ENCODE measurements around the gene FOXL2.

The FOXL2 gene

DNA sequence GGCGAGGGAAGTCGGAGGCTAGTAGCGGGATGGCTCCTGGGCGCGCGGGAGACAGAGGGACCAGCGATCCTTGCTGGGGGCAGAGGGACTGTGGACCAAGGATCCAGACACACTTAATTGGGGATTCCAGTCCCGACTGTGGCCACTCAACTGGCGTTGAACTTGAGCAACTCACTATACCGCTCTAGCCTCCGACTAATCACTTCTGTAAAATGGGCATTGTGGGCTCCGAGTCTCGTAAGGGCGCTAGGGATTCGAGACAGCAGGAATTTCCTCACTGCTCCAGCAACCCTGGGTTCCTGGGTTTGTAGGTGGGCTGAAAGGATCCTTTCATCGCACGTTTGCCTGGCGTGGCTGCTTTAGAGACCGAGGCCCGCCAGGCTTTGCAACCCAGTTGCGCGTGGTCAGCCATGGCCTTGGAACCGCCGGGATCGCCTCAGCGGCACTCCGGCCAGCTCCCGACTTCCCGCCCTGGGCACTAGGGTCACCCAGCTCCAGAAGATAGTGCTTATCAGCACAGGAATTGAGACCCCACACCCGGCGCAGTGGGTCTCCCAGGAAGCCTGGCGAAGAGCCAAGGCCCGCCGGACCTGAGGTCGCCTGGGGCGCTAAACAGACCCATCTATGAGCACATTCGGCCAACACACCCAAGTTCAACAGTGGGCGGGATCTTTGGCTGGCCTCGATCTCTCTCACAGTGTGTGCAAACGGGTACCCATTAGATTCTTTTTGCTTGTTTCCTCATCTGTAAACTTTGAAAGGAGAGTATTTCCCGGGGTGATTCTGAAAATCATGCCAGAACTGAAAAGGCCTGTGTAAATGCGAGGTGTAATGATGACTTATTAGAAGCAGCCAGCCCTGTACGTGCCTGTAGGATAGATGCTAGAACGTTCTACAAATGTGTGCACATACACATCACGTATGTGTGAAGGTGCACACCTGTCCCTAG is 9.9 kb downstream of the FOXL2 start:
- in situ Hi-C loops (cut with HindIII; ENCODE audit: low pct_ligation_motif_present, low pct_unique_long_range_greater_than_20kb, low sequenced_read_pairs): no loop called here
- DNase-seq: no peak

DNA sequence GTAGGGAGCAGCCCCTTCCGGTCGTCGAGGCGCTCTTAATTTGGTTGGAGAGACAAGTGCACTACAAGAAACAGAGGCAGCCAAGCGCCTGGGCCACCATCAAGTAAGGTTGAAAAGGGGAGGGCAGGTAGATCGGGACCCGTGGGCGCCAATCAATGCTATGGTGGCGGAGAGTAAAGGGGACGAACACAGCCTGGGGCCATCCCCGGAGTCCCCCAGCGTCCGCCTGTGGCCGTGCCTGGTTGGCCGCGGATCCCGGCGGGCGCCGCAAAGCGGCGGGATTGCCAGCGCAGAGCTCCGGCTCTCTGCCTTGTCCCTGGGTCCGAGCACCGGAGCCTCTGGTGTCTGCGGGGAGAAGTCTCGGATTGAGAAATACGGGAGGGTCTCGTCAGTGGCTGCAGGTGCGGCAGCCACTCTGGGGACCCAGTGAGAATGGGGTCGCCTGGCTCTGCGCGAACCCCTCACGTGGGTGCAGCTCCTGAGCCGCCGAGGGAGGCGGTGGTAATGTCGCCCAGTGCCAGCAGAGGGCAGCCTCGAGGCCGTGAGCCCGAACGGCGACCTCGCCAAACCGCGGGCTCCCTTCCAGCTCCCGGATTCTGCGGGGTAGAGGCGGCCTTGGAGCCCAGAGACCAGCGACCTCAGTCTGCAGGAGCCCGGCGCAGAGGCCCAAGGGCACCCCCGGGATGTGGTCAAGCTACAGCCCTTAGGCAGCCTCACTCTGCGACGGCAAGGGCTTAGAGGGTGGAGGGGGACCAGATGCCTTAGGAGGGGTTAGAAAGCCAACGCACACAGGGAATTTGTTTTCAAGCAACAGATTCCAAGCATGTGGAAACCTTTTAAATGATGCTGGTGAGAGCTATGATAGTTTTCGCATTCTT is 10.8 kb downstream of the FOXL2 start:
- in situ Hi-C loops (cut with HindIII; ENCODE audit: low pct_ligation_motif_present, low pct_unique_long_range_greater_than_20kb, low sequenced_read_pairs): no loop called here
- peak; percentile 62 for DNase-seq

DNA sequence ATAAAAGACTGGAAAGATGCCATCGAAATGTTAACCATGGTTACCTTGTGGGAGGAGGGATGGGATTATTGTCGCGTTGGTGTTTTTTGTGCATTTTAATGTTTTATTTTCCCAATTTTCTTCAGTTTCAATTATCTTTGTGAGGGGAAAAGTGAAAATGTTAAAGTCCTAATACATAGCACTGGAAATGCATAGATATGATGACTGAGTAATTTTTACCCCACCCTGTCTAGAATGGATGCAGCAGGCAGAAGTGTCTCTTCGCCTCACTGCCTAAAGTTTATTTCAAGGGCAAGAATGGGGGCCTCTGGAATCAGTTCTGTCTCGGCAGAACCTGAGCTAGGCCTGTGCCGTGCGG is 11.5 kb downstream of the FOXL2 start:
- DNase-seq: no peak
- in situ Hi-C loops (cut with HindIII; ENCODE audit: low pct_ligation_motif_present, low pct_unique_long_range_greater_than_20kb, low sequenced_read_pairs): no loop called here

DNA sequence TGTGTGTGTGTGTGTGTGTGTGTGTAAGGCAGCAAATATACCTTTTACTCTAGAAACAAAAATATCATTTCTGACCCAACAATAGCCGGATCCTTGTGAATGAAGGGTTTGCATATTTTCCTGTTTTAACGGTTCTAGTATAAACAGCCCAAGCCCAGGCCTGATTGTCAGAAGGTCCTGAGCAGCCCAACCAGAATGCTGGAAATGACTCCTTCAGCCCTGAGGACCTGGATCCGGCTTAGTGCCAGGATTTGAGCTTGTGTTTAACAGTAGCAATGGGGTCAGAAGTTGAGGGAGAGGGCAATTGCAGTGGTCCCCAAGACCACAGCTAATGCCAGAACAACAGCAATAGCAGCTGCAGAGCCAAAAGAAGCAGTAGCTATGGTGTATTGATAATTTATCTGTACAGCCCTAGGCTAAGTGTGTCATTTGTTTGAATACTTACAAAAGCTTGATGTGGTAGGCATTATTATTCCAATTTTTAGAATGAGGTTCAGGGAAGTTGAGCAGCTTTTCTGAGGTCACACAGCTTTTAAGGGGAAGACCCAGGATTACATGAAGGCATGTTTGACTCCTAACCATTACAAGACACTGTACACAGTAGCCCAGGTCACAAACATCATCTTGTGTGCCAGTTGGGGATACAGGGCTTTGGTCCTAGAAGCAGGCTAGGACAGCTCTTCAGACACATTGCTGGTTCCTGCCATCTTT is 12.8 kb downstream of the FOXL2 start:
- in situ Hi-C loops (cut with HindIII; ENCODE audit: low pct_ligation_motif_present, low pct_unique_long_range_greater_than_20kb, low sequenced_read_pairs): no loop called here
- no peak for DNase-seq

DNA sequence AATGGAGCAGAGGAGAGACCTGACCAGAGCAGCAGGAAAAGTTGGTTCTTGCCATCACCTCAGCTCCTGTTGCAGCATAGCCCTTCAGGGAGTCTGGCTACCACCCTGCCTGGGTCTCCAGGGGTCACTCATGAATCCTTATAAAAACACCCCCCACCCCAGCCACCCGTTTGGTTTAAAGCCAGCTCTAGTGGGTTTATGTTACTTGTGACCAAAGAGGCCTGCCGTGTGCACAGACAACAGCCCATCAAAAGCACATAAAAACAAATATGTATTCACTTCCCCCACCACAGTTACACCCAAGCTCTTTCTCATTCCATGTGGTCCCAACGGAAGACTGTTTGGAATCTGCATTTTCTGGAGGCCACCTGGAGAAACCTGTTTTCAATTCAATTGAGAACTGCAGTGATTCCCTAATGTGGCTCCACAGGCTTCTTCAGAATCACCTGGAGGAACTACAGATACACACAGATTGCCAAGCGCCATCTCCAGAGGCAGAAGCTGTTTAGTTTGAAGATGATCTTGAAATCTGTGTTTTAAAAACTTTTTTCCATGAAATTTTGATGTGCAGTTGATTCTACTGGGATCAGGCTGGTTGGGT is 13.8 kb downstream of the FOXL2 start:
- DNase-seq: no peak
- in situ Hi-C loops (cut with HindIII; ENCODE audit: low pct_ligation_motif_present, low pct_unique_long_range_greater_than_20kb, low sequenced_read_pairs): no loop called here

DNA sequence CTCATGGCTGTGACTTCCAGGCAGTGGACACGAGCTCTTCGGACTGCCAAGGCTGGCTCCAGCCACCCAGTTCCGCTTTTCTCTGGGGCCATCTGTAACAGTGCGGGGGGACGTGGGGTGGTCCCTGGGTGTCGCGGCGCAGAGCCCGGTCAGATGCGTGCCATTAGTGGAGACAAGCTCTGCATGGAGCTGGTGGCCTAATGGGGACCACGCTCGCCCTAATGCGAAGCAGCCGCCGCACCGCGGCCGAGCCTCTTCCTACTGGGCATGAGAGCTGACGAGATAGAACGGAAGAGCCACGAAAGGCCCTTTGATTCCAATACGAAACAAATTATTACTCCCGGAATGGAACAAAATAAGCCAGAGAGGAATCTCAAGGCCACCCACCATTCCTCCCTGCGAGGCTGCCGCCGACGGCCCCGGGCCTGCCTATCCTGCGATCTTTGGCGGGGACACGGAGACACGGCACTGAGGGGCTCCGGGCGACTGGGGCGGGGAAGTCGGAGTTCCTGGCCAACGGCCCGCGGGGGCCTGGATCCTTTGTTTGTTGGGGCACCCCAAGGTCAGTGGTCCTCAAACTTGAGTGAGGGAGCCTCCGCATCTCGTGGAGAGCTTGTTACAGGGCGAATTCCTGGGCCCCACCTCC is 18.1 kb downstream of the FOXL2 start:
- DNase-seq: no peak
- in situ Hi-C loops (cut with HindIII; ENCODE audit: low pct_ligation_motif_present, low pct_unique_long_range_greater_than_20kb, low sequenced_read_pairs): no loop called here

DNA sequence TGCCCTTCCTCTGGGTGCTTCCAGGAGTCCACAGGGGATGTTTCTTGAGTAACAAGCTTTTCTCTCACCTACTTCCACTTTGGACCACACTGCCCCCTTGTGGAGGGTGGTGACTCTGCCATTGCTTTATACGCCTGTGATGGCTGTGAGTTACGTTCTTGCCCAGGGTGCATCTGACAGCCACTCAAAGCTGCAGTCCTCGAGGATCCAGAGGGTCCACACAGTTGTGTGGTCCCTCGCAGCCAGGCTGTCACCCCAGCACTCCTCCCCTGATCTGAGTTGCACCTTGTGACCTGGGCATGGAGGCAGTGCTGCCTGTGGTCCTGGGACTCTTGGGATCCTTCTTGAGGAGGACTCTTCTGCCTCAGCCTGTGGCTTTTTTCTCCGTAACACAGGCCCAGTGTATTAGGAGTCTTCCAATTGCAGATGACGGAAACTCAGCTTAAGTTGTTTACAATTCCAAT is 23.4 kb downstream of the FOXL2 start:
- peak; percentile 81 for DNase-seq
- in situ Hi-C loops (cut with HindIII; ENCODE audit: low pct_ligation_motif_present, low pct_unique_long_range_greater_than_20kb, low sequenced_read_pairs): loop anchor here (25.0 kb wide), 1 partner anchor 211 kb away; no protein-coding TSS in a partner anchor

DNA sequence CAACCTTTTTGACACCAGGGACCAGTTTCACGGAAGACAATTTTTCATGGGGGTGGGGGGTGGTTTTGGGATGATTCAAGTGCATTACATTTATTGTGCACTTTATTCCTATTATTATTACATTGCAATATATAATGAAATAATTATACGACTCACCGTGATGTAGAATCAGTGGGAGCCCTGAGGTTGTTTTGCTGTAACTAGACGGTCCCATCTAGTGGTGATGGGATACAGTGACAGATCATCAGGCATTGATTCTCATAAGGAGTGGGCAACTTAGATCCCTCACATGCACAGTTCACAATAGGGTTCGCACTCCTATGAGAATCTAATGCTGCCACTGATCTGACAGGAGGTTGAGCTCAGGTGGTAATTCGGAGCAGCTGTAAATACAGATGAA is 24.5 kb downstream of the FOXL2 start:
- in situ Hi-C loops (cut with HindIII; ENCODE audit: low pct_ligation_motif_present, low pct_unique_long_range_greater_than_20kb, low sequenced_read_pairs): loop anchor here (25.0 kb wide), 1 partner anchor 210 kb away; no protein-coding TSS in a partner anchor
- peak; percentile 37 for DNase-seq

DNA sequence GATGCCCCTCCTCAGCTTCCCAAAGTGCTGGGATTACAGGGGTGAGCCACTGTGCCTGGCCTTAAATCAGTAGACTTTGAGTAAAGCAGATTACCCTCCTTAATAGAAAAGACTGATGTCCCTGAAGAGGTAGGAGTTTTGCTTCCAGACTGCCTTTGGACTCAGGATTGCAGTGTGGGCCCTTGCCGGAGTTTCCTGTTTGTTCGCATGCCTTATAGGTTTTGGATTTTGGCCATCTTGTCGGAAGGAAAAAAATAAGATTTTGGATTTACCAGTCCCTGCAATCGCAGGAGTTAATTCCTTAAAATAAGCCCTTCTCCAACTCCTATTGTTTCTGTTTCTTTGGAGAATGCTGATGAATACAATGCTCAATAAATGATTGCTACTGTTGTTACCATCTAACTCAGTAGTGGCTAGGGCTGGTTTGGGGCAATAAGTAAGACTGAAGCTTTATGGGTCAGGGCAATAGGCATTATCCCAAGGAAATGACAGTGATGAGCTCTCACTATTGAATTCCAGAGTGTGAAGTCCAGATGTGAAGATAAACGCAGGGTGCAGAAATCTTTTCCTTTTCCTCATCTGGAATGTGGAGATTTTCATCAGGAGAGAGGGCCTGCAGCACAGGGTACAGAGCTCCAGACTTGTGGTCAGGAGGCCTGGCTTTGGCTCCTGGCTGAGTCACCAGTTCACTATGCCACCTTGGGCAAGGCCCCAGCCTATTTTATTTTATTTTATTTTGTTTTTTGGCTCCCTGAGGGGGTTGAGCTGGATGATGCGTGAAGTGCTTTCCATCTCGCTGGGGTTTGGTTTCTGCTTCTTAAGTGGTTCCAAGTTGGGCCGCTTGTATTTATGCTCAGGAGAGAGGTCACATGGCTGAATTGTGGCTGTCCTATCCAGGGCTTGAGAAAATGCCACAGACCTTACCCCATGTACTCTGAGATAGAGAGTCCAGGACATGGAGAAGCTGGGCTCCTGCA is 25.3 kb downstream of the FOXL2 start:
- in situ Hi-C loops (cut with HindIII; ENCODE audit: low pct_ligation_motif_present, low pct_unique_long_range_greater_than_20kb, low sequenced_read_pairs): loop anchor here (25.0 kb wide), 1 partner anchor 209 kb away; no protein-coding TSS in a partner anchor

DNA sequence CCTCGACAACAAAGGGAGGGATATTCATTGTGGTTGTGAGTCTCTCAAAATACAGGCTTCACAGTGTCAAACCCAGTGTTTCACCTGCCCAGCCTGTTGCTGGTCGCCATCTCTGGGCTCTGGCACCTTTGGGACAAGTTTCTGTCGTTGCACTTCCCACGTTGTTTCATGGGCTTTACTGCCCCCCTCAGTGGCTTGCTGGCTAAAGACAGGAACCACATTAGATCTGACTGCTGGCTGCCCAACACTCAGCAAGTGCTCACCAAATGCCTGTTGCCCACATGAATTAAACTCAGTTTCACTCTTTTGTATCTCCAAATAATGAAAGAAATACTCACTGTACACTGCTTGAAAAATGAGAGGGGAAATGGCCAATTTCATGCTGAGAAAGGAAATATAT is 27.6 kb downstream of the FOXL2 start:
- DNase-seq: no peak
- in situ Hi-C loops (cut with HindIII; ENCODE audit: low pct_ligation_motif_present, low pct_unique_long_range_greater_than_20kb, low sequenced_read_pairs): loop anchor here (25.0 kb wide), 1 partner anchor 207 kb away; no protein-coding TSS in a partner anchor

More for the DNA sequence above, 25.3 kb downstream of the FOXL2 start:
- peak; percentile 78 for DNase-seq

DNA sequence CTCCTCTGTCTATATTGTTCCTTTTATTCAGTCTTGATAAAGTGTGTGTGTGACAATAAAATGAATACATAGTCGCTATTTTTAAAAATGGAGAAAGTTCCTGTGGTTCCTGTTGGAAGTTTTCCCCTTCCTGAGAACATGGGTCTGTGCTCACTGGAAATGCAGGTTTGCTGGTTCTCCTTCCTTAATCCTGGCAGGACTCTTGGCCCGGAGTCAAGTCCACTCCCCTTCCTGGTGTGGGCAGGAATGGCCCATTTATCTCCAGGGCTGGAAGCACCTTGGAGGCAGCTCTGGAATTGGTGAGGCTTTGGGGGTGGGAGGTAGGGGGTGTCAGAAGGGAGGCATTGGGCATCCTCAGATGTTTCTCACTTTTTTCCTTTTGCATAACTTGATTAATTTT is 30.1 kb downstream of the FOXL2 start:
- in situ Hi-C loops (cut with HindIII; ENCODE audit: low pct_ligation_motif_present, low pct_unique_long_range_greater_than_20kb, low sequenced_read_pairs): loop anchor here (25.0 kb wide), 1 partner anchor 205 kb away; no protein-coding TSS in a partner anchor
- no peak for DNase-seq

DNA sequence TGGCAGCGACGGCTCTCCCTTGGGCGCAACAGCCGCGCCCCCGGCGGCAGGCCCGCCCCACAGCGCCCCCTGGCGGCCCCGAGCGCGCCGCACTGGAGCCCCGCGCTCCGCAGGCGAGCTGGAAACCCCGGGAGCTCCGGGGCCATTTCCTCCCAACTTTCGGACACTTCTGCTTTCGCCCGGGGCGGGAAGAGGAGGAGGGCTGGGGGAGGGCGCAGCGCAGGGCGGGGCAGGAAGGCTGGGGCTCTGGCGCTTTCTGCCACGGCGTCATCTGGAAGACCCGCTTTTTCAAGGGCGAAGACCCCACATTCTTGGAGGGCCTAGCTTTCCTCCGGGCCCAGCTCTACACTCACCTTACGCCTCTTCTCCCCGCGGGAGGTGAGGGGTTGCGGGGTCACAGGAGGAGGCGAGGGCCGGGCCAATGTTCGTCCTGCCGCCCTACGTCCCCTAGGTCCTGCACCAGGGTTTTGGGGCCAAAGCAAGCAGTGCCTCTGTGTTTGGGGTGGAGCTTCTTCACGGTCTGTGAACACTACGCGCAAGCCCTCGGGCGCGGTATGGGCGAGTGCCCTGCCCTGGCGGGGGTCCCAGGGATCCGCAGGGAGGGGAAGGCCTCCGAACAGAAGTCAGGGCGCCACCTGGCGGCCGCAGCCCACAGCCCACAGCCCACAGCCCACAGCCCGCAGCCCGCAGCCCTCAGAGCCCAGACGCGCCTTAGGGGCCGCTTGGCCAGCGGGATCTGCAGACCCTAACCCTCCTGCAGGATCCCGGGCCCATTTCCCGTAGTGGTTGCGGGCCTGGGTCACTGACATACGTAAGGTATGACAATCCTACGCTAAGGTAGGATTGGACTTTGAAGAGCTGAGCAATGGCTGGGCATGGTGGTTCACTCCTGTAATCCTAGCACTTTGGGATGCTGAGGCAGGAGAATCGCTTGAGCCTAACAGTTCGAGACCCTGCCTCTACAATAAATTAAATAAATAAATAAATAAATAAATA is 31.1 kb downstream of the FOXL2 start:
- in situ Hi-C loops (cut with HindIII; ENCODE audit: low pct_ligation_motif_present, low pct_unique_long_range_greater_than_20kb, low sequenced_read_pairs): loop anchor here (25.0 kb wide), 1 partner anchor 204 kb away; no protein-coding TSS in a partner anchor
- DNase-seq: peak; percentile 90

DNA sequence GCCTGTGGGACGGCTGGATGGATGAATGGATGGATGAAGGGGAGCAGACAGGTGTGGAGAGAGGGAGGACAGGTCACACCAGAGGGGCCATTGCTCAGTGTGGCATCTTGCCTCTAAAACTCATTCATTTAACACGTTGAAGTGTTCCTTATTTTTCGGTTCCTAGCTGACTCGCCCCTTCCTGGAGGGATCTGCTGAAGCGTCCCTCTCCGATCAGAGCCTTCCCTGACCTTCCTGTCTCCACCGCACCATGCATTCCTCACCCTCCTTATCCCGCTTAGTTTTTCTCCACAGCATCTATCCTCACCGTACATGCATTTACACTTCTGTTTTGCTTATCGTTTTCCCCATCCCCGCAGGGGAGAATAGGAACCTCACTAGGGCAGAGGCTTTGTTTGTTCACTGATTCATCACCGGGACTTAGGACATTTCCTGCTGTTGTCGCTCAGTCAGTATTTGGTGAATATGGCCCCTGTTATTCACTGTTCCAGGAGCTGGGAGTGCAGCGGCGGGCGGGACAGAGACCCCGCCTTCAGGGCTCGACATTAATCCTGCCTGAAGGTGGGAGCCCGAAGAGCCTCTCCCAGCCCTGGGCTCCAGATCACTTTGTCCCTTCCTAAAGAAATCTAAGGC is 32.0 kb downstream of the FOXL2 start:
- DNase-seq: peak; percentile 24
- in situ Hi-C loops (cut with HindIII; ENCODE audit: low pct_ligation_motif_present, low pct_unique_long_range_greater_than_20kb, low sequenced_read_pairs): loop anchor here (25.0 kb wide), 1 partner anchor 203 kb away; no protein-coding TSS in a partner anchor

DNA sequence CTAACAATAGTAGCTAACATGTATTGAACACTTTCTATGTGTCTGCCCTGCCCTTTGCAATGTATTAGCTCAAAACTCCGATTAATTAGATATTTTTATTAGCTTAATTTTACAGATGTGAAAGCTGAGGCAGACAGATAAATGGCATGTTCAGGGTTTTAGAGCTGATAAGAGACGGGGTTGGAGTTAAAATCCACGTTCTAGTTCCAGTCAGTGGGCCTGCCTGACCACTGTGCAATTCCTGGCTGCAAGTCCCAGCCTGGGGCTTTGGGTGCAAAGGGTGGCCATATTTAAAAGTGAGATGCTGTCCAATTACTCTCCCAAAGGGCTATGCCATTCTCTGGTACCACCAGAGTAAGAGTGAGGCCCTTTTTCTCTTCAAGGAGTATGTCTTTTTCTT is 33.2 kb downstream of the FOXL2 start:
- in situ Hi-C loops (cut with HindIII; ENCODE audit: low pct_ligation_motif_present, low pct_unique_long_range_greater_than_20kb, low sequenced_read_pairs): loop anchor here (25.0 kb wide), 1 partner anchor 201 kb away; no protein-coding TSS in a partner anchor
- DNase-seq: no peak

DNA sequence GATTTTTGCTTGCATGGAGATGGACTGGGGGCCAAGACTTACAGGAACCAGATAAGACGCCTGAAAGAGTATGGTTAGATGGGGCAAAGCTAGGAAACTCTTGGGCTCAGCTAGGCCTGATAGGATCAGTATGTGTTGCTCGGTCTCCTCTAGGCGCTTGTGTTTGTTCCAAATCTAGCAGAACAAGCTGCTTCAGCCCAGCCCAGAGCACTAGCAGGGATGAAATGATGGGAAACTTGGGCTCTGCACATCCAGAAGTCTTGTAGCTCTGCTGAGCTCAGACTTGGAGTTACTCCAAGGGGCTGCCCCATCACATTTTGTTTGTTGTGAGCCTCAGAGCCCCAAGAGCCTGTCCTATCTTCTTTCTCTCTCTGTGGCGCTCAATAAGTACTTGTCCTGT is 34.7 kb downstream of the FOXL2 start:
- in situ Hi-C loops (cut with HindIII; ENCODE audit: low pct_ligation_motif_present, low pct_unique_long_range_greater_than_20kb, low sequenced_read_pairs): loop anchor here (25.0 kb wide), 1 partner anchor 200 kb away; no protein-coding TSS in a partner anchor
- no peak for DNase-seq

Data from ACHN (cell line).